AG09309 (cell line): ENCODE results near the gene NPHS1.

Experiments
- DNase-seq: peaks from one replicate; pipeline ENCODE4 v3.0.0-alpha.2; 2010; ENCODE audit warnings: low read depth
- H3K4me3 ChIP-seq: 2 replicates; pipeline ENCODE4 v1.5.1; 2011; ENCODE audit warnings: mild to moderate bottlenecking, low read depth, low read length, moderate library complexity; ENCODE audit not compliant: control insufficient read depth
- TF ChIP-seq, protein P1 (sequence below): IDR thresholded peaks from 2 replicates; pipeline ENCODE4 v1.5.1; 2011; ENCODE audit warnings: mild to moderate bottlenecking, low read depth, low read length, inconsistent platforms; ENCODE audit not compliant: insufficient read depth, control insufficient read depth; ENCODE audit errors: missing control alignments

Gene NPHS1

DNA sequence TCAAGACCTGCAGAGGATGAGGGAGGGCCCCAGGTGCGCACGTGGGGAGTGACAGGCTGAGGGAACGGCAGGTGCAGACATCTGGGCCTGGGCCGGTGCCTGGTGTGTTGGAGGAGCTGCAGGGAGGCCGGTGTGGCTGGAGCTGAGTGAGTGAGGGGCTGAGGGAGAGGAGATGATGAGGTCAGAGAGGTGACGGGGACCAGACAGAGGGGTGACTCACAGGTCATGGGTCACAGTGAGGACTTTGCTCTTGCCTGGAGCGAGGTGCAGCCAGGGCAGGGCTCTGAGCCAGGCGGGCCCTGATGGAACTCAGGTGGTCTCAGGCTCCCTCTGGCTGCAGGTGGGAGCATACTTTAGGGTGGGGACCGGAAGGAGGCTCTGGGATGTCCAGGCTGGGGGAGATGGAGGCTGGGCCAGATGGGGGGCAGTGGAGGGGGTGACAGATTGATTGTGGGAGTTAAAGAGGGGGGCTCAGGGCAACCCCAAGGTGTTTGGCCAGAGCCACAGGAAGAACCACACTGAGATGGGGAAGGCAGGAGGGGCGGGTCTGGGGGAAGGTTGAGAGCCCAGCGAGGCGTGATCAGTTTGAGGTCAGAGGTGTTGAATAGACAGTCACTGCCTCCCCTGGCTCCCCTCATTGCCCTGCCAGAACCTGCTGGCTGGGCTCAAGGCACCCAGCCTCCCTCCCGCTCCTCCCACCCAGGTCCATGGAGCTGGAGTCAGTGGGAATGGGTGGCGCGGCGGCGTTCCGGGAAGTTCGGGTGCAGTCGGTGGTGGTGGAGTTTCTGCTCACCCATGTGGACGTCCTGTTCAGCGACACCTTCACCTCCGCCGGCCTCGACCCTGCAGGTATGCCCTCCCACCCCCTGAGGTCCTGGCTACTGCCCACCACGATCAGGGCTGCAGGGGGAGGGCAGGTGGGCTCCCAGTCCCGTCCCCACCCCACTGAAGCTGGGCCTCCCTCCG lies 68.6 kb downstream of the NPHS1 start:
- no peak overlapping the region for H3K4me3 ChIP-seq
- TF ChIP-seq, protein P1, sequence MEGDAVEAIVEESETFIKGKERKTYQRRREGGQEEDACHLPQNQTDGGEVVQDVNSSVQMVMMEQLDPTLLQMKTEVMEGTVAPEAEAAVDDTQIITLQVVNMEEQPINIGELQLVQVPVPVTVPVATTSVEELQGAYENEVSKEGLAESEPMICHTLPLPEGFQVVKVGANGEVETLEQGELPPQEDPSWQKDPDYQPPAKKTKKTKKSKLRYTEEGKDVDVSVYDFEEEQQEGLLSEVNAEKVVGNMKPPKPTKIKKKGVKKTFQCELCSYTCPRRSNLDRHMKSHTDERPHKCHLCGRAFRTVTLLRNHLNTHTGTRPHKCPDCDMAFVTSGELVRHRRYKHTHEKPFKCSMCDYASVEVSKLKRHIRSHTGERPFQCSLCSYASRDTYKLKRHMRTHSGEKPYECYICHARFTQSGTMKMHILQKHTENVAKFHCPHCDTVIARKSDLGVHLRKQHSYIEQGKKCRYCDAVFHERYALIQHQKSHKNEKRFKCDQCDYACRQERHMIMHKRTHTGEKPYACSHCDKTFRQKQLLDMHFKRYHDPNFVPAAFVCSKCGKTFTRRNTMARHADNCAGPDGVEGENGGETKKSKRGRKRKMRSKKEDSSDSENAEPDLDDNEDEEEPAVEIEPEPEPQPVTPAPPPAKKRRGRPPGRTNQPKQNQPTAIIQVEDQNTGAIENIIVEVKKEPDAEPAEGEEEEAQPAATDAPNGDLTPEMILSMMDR = no peak

DNA sequence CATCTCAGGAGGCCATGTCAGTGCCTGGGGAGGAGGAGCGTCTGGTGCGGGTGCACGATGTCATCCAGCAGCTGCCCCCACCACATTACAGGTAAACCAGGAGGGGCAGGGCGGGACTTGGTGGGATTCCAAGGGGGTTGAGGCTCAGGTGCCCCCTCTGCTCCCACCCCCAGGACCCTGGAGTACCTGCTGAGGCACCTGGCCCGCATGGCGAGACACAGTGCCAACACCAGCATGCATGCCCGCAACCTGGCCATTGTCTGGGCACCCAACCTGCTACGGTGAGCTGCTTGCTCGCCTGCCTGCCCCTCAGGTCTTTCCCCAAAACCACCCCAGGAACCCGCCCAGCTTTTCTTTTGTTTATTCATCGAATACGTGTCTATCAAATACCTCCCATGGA lies 69.7 kb downstream of the NPHS1 start:
- no peak overlapping the region for H3K4me3 ChIP-seq
- TF ChIP-seq, protein P1 = no peak
- no peak for DNase-seq

More for the DNA sequence above, 68.6 kb downstream of the NPHS1 start:
- no peak for DNase-seq

DNA sequence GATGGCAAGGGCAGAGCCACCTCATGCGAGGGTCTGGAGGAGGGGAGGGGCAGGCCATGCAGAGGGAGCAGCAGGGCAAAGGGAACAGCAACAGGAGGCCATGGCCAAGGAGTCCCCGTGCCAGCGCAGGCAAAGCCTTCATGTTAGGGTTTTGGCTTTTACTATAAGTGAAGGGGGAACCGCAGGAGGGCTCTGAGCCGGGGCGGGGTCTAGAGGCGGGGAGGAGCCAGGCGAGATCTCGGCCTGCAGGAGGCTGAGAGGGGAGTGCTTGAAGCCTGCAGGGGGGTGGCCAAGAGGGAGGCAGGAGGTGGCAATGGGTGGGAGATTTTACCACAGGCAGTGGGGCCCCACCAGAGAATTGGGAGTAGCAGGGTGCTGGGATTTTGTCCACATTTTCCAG lies 70.7 kb downstream of the NPHS1 start:
- TF ChIP-seq, protein P1 = no peak
- DNase-seq = no peak
- H3K4me3 ChIP-seq = no peak overlapping the region

DNA sequence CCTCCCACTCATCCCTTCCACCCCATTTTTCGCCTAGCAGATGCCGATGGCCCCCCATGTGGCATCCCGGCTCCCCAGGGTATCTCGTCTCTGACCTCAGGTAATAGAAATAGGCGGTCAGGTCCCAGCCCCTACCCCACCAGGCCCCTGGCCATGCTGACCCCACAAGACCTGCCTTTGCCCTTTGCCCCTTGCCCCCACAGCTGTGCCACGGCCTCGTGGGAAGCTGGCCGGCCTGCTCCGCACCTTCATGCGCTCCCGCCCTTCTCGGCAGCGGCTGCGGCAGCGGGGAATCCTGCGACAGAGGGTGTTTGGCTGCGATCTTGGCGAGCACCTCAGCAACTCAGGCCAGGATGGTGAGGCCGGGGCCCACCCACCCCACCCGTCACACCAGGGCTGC lies 71.6 kb downstream of the NPHS1 start:
- TF ChIP-seq, protein P1 = no peak
- DNase-seq = no peak
- no peak overlapping the region for H3K4me3 ChIP-seq

DNA sequence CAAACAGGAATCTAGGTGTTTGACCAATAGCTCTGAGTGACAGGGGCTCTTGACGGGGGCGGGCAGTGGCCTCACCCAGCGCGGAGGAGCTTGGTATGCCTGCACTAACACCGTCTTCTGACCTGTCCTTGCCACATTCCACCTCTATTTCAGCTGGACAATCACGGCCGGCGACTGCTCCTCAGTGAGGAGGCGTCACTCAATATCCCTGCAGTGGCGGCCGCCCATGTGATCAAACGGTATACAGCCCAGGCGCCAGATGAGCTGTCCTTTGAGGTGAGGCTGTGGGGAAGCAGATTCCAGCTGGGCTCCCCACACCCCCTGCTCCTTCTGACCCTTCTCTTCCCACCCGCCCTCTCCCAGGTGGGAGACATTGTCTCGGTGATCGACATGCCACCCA lies 72.2 kb downstream of the NPHS1 start:
- DNase-seq = no peak
- TF ChIP-seq, protein P1 = no peak
- H3K4me3 ChIP-seq = no peak overlapping the region

DNA sequence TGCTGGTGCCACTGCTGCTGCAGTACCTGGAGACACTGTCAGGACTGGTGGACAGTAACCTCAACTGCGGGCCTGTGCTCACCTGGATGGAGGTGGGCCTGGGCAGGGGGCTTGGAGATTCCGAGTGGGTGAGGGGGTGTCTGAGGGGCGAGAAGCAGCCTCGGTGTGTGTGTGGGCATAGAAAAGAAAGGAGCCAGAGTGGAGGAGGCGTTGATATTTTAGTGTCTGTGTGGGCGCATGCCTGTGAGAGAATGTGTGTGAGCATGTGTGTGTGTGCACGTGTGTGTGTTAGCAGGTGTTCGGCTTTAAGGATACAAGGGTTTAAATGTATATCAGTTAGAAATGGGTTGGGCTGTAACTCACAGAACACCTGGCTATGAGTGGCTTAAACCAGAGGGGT lies 73.3 kb downstream of the NPHS1 start:
- DNase-seq = no peak
- TF ChIP-seq, protein P1 = no peak
- no peak overlapping the region for H3K4me3 ChIP-seq
